GM12878 (cell line): ENCODE results near the gene MYO16. TPM values are rescaled to one million over a fixed set of nuclear protein-coding genes. Genes with fewer than 3 reads are reported as not detected.

Experiments used
- CBX5 ChIP-seq: sonication (generic); IDR thresholded peaks from 2 replicates; pipeline ENCODE4 v1.6.1; 2016; ENCODE audit warnings: low read depth, moderate library complexity, mild to moderate bottlenecking, inconsistent platforms
- CREB1 ChIP-seq: IDR thresholded peaks from 2 replicates; pipeline ENCODE4 v1.6.1; 2012; ENCODE audit warnings: low read depth, mild to moderate bottlenecking, inconsistent platforms
- ESRRA ChIP-seq: IDR thresholded peaks from 2 replicates; pipeline ENCODE4 v1.6.1; 2012; ENCODE audit warnings: mild to moderate bottlenecking, low read length, improper control_type of control experiment
- EZH2 ChIP-seq: IDR thresholded peaks from 2 replicates; pipeline ENCODE4 v1.6.1; 2012; ENCODE audit warnings: low read depth, mild to moderate bottlenecking, control low read depth, inconsistent platforms, low read length, borderline replicate concordance; ENCODE audit not compliant: control insufficient read depth
- JUND ChIP-seq: IDR thresholded peaks from 2 replicates; pipeline ENCODE4 v1.6.1; 2012; ENCODE audit warnings: low read depth, mild to moderate bottlenecking, low read length, improper control_type of control experiment, moderate library complexity
- MEF2B ChIP-seq: fragments of 450-650 bp; IDR thresholded peaks from 2 replicates; pipeline ENCODE4 v1.6.1; 2018; ENCODE audit warnings: mild to moderate bottlenecking, moderate library complexity; ENCODE audit not compliant: partially characterized antibody, poor library complexity, severe bottlenecking
- NR2C2 ChIP-seq: IDR thresholded peaks from 2 replicates; pipeline ENCODE4 v1.6.1; 2011; ENCODE audit warnings: borderline replicate concordance, low read depth; ENCODE audit not compliant: control insufficient read depth, insufficient read length
- PBX3 ChIP-seq: IDR thresholded peaks from 2 replicates; pipeline ENCODE4 v1.6.1; 2011; ENCODE audit warnings: mild to moderate bottlenecking, low read depth, low read length, moderate library complexity; ENCODE audit not compliant: insufficient replicate concordance
- SMAD5 ChIP-seq: IDR thresholded peaks from 2 replicates; pipeline ENCODE4 v1.6.1; 2016; ENCODE audit warnings: antibody characterized with exemption, low read depth
- TCF12 ChIP-seq: IDR thresholded peaks from 2 replicates; pipeline ENCODE4 v1.6.1; 2011; ENCODE audit warnings: low read depth, mild to moderate bottlenecking, low read length
- ZNF207 ChIP-seq: fragments of 450-650 bp; IDR thresholded peaks from 2 replicates; pipeline ENCODE4 v1.6.1; 2014; ENCODE audit warnings: antibody characterized with exemption, mild to moderate bottlenecking, borderline replicate concordance
- ZZZ3 ChIP-seq: IDR thresholded peaks from 2 replicates; pipeline ENCODE4 v1.6.1; 2011; ENCODE audit warnings: low read depth; ENCODE audit not compliant: control insufficient read depth, insufficient read length
- polyA plus RNA-seq, 11 experiments: library from polyadenylated mRNA; depleted of rRNA in 4 of 11; unstranded in 6 of 11; stranded (reverse) in 5 of 11; fragments of >200 nt; fragmentation: Nextera tagmentation in 4 of 11; fragmentation: Illumina TruSeq in 1 of 11; extraction: Ambion mirVana in 4 of 11; extraction: Trizol in 1 of 11; gene quantifications; 1 replicate in 1 of 11; 2 replicates in 10 of 11; pipeline versions ENCODE4 v1.2.1 to v1.2.3, GENCODE V29; 2011 to 2016; ENCODE audit warnings: inconsistent platforms in 2 of 11, missing spikeins in 2 of 11, low read depth in 1 of 11
- total RNA-seq, 4 experiments: library from RNA; depleted of rRNA in 3 of 4; stranded (reverse); fragments of >200 nt in 3 of 4; fragmentation: Illumina TruSeq in 1 of 4; extraction: Trizol in 1 of 4; gene quantifications; 2 replicates each; pipeline versions ENCODE4 v1.2.1 to v1.2.3, GENCODE V29; 2013 to 2021
- TF ChIP-seq, protein P1 (sequence below): fragments of 450-650 bp; IDR thresholded peaks from 2 replicates; pipeline ENCODE4 v1.6.1; 2016; ENCODE audit warnings: mild to moderate bottlenecking

MYO16 gene
- total and polyA plus RNA-seq, 10 of the 15 experiments (the other 5 are each of a cell fraction or from before 2014, with no cell fraction given), result under 0.01 to 1.7 (median 0.05) TPM; not detected in 4

- TF ChIP-seq JUND (no peak), MEF2B (peak; percentile 28), TCF12 (0 out of 2 replicates have a peak, but pooled peaks have one; percentile 19), PBX3 (no peak), ESRRA (no peak), NR2C2 (no peak), CREB1 (no peak), EZH2 (no peak), CBX5 (no peak), SMAD5 (no peak), ZNF207 (no peak), ZZZ3 (no peak)
- TF ChIP-seq, protein P1, sequence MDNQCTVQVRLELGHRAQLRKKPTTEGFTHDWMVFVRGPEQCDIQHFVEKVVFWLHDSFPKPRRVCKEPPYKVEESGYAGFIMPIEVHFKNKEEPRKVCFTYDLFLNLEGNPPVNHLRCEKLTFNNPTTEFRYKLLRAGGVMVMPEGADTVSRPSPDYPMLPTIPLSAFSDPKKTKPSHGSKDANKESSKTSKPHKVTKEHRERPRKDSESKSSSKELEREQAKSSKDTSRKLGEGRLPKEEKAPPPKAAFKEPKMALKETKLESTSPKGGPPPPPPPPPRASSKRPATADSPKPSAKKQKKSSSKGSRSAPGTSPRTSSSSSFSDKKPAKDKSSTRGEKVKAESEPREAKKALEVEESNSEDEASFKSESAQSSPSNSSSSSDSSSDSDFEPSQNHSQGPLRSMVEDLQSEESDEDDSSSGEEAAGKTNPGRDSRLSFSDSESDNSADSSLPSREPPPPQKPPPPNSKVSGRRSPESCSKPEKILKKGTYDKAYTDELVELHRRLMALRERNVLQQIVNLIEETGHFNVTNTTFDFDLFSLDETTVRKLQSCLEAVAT, result no peak
Measured at GRCh38 chr13:109160357-109160756, 530.9 kb downstream of the MYO16 start (continued).
